HuH-7.5 (cell line): ENCODE measurements around the gene TBX20.
"Not testable (repeated sequence)": the region's sequence is repeated elsewhere in the genome, so short reads cannot be mapped to it uniquely, and the experiment has no call there.

Experiments used
- DNase-seq: peaks from one replicate; pipeline ENCODE4 v3.0.0; 2011; ENCODE audit warnings: low spot score

Gene TBX20

GRCh38 chr7:35255443-35256255 is 1.7 kb upstream of the TBX20 start:
- DNase-seq, result no peak

GRCh38 chr7:35254496-35255442 is 869 bp upstream of the TBX20 start:
- no peak for DNase-seq

- DNase-seq, result no peak
These were observed 515 bp downstream of the TBX20 start for GRCh38 chr7:35253460-35253709.

- no peak for DNase-seq
These were observed 1.1 kb downstream of the TBX20 start for GRCh38 chr7:35252612-35253459.

- DNase-seq, result no peak
These were observed 2.1 kb downstream of the TBX20 start for GRCh38 chr7:35251606-35252310.

- DNase-seq, result no peak
These were observed 3.0 kb downstream of the TBX20 start for GRCh38 chr7:35250941-35251340.

GRCh38 chr7:35250452-35250851 is 3.4 kb downstream of the TBX20 start:
- DNase-seq, result no peak

- DNase-seq, result no peak
These were observed 4.4 kb downstream of the TBX20 start for GRCh38 chr7:35249537-35249907.

- DNase-seq, result no peak
These were observed 5.0 kb downstream of the TBX20 start for GRCh38 chr7:35248576-35249536.

GRCh38 chr7:35246819-35247218 is 7.1 kb downstream of the TBX20 start:
- no peak for DNase-seq

GRCh38 chr7:35241884-35242283 is 12.0 kb downstream of the TBX20 start:
- no peak for DNase-seq

GRCh38 chr7:35241436-35241835 is 12.5 kb downstream of the TBX20 start:
- no peak for DNase-seq

GRCh38 chr7:35241008-35241407 is 12.9 kb downstream of the TBX20 start:
- DNase-seq, result not testable (repeated sequence)

GRCh38 chr7:35238456-35238855 is 15.4 kb downstream of the TBX20 start:
- not testable (repeated sequence) for DNase-seq

GRCh38 chr7:35232994-35233393 is 20.9 kb downstream of the TBX20 start:
- no peak for DNase-seq

- DNase-seq, result not testable (repeated sequence)
These were observed 22.7 kb downstream of the TBX20 start for GRCh38 chr7:35231221-35231620.

- not testable (repeated sequence) for DNase-seq
These were observed 24.7 kb downstream of the TBX20 start for GRCh38 chr7:35229116-35229780.

- not testable (repeated sequence) for DNase-seq
These were observed 25.3 kb downstream of the TBX20 start for GRCh38 chr7:35228496-35229051.

- not testable (repeated sequence) for DNase-seq
These were observed 26.5 kb downstream of the TBX20 start for GRCh38 chr7:35227438-35227837.

GRCh38 chr7:35222445-35222844 is 31.5 kb downstream of the TBX20 start:
- not testable (repeated sequence) for DNase-seq
